Neural cell (in vitro differentiated cells): ENCODE data around the gene PLOD3. TPM values are rescaled to one million over a fixed set of nuclear protein-coding genes. Genes with fewer than 3 reads are reported as not detected.

Experiments used
- H2AFZ ChIP-seq: fragments of 200-600, 300-800 bp; sonication (generic), shearing (Covaris generic); 2 replicates; pipeline ENCODE4 v1.6.0; 2014; ENCODE audit warnings: low read depth, mild to moderate bottlenecking, antibody characterized with exemption, low read length, moderate library complexity
- H3F3A ChIP-seq: fragments of 200-600 bp; shearing (Covaris generic); 2 replicates; pipeline ENCODE4 v1.6.1; 2016; ENCODE audit warnings: mild to moderate bottlenecking, moderate library complexity, mixed read lengths, antibody characterized with exemption, low read length; ENCODE audit not compliant: insufficient read depth, poor library complexity, severe bottlenecking
- H3K27ac ChIP-seq: fragments of 200-600, 300-800 bp; sonication (generic), shearing (Covaris generic); 2 replicates; pipeline ENCODE4 v1.5.1; 2014; ENCODE audit warnings: mild to moderate bottlenecking, low read length, moderate library complexity
- H3K27me3 ChIP-seq: fragments of 300-800, 200-600 bp; sonication (generic), shearing (Covaris generic); 2 replicates; pipeline ENCODE4 v1.6.0; 2014; ENCODE audit warnings: mild to moderate bottlenecking, low read depth, low read length, moderate library complexity; ENCODE audit not compliant: insufficient read depth
- H3K36me3 ChIP-seq: fragments of 300-800, 200-600 bp; sonication (generic), shearing (Covaris generic); 2 replicates; pipeline ENCODE4 v1.5.1; 2014; ENCODE audit warnings: mild to moderate bottlenecking, antibody characterized with exemption, low read length, moderate library complexity; ENCODE audit not compliant: insufficient read depth
- H3K4me2 ChIP-seq: fragments of 300-800, 200-600 bp; sonication (generic), shearing (Covaris generic); 2 replicates; pipeline ENCODE4 v1.6.0; 2014; ENCODE audit warnings: mild to moderate bottlenecking, low read length
- H3K4me3 ChIP-seq: fragments of 300-800, 200-600 bp; sonication (generic), shearing (Covaris generic); 2 replicates; pipeline ENCODE4 v1.5.1; 2014; ENCODE audit warnings: mild to moderate bottlenecking, low read length, moderate library complexity
- H3K79me2 ChIP-seq: fragments of 200-600 bp; shearing (Covaris generic); replicated peaks from 2 replicates; pipeline ENCODE4 v1.6.0; 2014; ENCODE audit warnings: mild to moderate bottlenecking, low read length, moderate library complexity; ENCODE audit not compliant: insufficient read depth
- H3K9ac ChIP-seq: fragments of 300-800, 200-600 bp; sonication (generic), shearing (Covaris generic); 2 replicates; pipeline ENCODE4 v1.6.1; 2016; ENCODE audit warnings: mild to moderate bottlenecking, low read length, mixed read lengths
- H3K9me2 ChIP-seq: fragments of 200-600 bp; shearing (Covaris generic); 2 replicates; pipeline ENCODE4 v1.6.1; 2016; ENCODE audit warnings: mild to moderate bottlenecking, low read length, mixed read lengths; ENCODE audit not compliant: insufficient read depth
- H3K9me3 ChIP-seq: fragments of 200-600, 300-800 bp; sonication (generic), shearing (Covaris generic); 2 replicates; pipeline ENCODE4 v1.6.1; 2016; ENCODE audit warnings: mild to moderate bottlenecking, mixed run types, low read length, moderate library complexity, mixed read lengths
- H4K20me1 ChIP-seq: fragments of 200-600 bp; shearing (Covaris generic); 2 replicates; pipeline ENCODE4 v1.6.1; 2016; ENCODE audit warnings: mild to moderate bottlenecking, mixed run types; ENCODE audit not compliant: insufficient read depth
- EP300 ChIP-seq: fragments of 450-650 bp; conservative IDR thresholded peaks from 2 replicates; pipeline ENCODE4 v1.6.1; 2014; ENCODE audit warnings: antibody characterized with exemption, mild to moderate bottlenecking, moderate library complexity; ENCODE audit not compliant: poor library complexity, severe bottlenecking
- EZH2 ChIP-seq: fragments of 200-600, 300-800 bp; shearing (Covaris generic), sonication (generic); IDR thresholded peaks from 2 replicates; pipeline ENCODE4 v1.6.1; 2014; ENCODE audit warnings: antibody characterized with exemption, low read length, borderline replicate concordance, mild to moderate bottlenecking; ENCODE audit not compliant: insufficient read depth, poor library complexity, severe bottlenecking
- MXI1 ChIP-seq: fragments of 450-650 bp; conservative IDR thresholded peaks from 2 replicates; pipeline ENCODE4 v1.6.1; 2014; ENCODE audit warnings: antibody characterized with exemption, mild to moderate bottlenecking; ENCODE audit not compliant: poor library complexity, severe bottlenecking
- POLR2AphosphoS5 ChIP-seq: IDR thresholded peaks from 2 replicates; pipeline ENCODE4 v1.6.1; 2012
- RAD21 ChIP-seq: fragments of 450-650 bp; conservative IDR thresholded peaks from 2 replicates; pipeline ENCODE4 v1.6.1; 2014; ENCODE audit warnings: antibody characterized with exemption, mild to moderate bottlenecking, moderate library complexity
- SMC3 ChIP-seq: fragments of 450-650 bp; conservative IDR thresholded peaks from 2 replicates; pipeline ENCODE4 v1.6.1; 2014; ENCODE audit warnings: antibody characterized with exemption, mild to moderate bottlenecking, moderate library complexity; ENCODE audit not compliant: poor library complexity
- TAF1 ChIP-seq: IDR thresholded peaks from 2 replicates; pipeline ENCODE4 v1.6.1; 2012; ENCODE audit warnings: low read depth
- polyA plus RNA-seq: library from polyadenylated mRNA; depleted of rRNA; stranded (reverse); fragments of >200 nt; gene quantifications from 2 replicates; pipeline ENCODE4 v1.2.3, GENCODE V29; 2014
- TF ChIP-seq, protein P1 (sequence below): IDR thresholded peaks from 2 replicates; pipeline ENCODE4 v1.6.1; 2012; ENCODE audit warnings: borderline replicate concordance
- TF ChIP-seq, protein P2 (sequence below): fragments of 450-650 bp; IDR thresholded peaks from 2 replicates; pipeline ENCODE4 v1.5.1; 2014; ENCODE audit warnings: antibody characterized with exemption, mild to moderate bottlenecking, moderate library complexity; ENCODE audit not compliant: poor library complexity, severe bottlenecking

Gene PLOD3
- polyA plus RNA-seq, 1 donor from 2014 or later: 19.2 TPM

DNA sequence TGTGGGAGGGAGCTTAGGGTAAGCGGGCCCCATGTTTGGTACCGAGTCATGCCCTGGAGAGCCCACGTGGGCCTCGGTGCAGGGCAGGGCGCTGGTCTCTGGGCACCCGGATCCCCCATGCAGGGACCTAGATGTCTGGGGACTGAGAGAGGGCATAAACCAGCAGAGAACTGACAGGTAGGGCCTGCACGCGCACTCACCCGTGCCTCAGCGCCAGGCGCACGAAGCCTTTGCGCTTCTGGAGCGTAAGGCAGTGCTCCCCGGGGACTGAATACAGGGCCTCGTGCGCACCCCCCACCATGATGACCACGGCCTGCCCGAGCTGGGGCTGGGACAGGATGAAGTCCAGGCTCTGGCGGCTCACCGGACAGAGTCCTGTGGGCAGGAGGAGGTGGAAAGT, 19.4 kb downstream of the PLOD3 start:
- TF ChIP-seq, protein P1, sequence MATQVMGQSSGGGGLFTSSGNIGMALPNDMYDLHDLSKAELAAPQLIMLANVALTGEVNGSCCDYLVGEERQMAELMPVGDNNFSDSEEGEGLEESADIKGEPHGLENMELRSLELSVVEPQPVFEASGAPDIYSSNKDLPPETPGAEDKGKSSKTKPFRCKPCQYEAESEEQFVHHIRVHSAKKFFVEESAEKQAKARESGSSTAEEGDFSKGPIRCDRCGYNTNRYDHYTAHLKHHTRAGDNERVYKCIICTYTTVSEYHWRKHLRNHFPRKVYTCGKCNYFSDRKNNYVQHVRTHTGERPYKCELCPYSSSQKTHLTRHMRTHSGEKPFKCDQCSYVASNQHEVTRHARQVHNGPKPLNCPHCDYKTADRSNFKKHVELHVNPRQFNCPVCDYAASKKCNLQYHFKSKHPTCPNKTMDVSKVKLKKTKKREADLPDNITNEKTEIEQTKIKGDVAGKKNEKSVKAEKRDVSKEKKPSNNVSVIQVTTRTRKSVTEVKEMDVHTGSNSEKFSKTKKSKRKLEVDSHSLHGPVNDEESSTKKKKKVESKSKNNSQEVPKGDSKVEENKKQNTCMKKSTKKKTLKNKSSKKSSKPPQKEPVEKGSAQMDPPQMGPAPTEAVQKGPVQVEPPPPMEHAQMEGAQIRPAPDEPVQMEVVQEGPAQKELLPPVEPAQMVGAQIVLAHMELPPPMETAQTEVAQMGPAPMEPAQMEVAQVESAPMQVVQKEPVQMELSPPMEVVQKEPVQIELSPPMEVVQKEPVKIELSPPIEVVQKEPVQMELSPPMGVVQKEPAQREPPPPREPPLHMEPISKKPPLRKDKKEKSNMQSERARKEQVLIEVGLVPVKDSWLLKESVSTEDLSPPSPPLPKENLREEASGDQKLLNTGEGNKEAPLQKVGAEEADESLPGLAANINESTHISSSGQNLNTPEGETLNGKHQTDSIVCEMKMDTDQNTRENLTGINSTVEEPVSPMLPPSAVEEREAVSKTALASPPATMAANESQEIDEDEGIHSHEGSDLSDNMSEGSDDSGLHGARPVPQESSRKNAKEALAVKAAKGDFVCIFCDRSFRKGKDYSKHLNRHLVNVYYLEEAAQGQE: no peak
- TF ChIP-seq POLR2AphosphoS5 (no peak), RAD21 (no peak), MXI1 (no peak), EP300 (no peak), EZH2 (no peak), TAF1 (no peak), SMC3 (no peak)
- TF ChIP-seq, protein P2, sequence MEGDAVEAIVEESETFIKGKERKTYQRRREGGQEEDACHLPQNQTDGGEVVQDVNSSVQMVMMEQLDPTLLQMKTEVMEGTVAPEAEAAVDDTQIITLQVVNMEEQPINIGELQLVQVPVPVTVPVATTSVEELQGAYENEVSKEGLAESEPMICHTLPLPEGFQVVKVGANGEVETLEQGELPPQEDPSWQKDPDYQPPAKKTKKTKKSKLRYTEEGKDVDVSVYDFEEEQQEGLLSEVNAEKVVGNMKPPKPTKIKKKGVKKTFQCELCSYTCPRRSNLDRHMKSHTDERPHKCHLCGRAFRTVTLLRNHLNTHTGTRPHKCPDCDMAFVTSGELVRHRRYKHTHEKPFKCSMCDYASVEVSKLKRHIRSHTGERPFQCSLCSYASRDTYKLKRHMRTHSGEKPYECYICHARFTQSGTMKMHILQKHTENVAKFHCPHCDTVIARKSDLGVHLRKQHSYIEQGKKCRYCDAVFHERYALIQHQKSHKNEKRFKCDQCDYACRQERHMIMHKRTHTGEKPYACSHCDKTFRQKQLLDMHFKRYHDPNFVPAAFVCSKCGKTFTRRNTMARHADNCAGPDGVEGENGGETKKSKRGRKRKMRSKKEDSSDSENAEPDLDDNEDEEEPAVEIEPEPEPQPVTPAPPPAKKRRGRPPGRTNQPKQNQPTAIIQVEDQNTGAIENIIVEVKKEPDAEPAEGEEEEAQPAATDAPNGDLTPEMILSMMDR: no peak
- Histone ChIP-seq H3K79me2 (no peaks in the 10 kb centered on the region), H3K9me3 (no peaks in the 10 kb centered on the region), H3K4me3 (no peak overlapping the region), H3K9me2 (no peaks in the 10 kb centered on the region), H3K27ac (no peak overlapping the region), H3K27me3 (peaks cover 26% of the 10 kb centered on the region), H2AFZ (no peak overlapping the region), H3K36me3 (no peaks in the 10 kb centered on the region), H3K9ac (no peak overlapping the region), H4K20me1 (no peaks in the 10 kb centered on the region), H3K4me2 (no peak overlapping the region), H3F3A (no peaks in the 10 kb centered on the region)

DNA sequence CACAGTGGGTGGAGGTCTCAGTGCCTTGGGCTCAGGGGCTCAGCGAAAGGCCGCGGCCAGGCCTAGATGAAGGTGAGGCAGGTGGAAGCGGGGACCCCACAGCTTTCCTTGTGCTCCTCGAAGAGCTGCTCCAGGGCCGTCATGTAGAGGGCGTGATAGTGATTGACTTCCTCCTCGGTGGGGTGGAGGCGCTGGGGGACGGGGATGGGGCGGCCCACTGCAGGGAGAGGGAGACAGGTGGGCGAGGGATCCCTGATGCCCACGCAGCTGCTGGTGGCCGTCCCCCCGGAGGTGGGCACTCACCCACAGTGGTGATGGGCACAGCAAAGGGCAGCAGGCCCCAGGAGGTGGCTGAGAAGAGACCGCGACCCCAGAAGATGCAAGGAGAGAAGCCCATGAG, 21.5 kb downstream of the PLOD3 start:
- H3K36me3 ChIP-seq: no peaks in the 10 kb centered on the region
- no peaks in the 10 kb centered on the region for H4K20me1 ChIP-seq
- H3K9me3 ChIP-seq: no peaks in the 10 kb centered on the region
- no peak overlapping the region for H3K9ac ChIP-seq
- no peak overlapping the region for H2AFZ ChIP-seq
- H3K27ac ChIP-seq: no peak overlapping the region
- H3K9me2 ChIP-seq: no peaks in the 10 kb centered on the region
- no peaks in the 10 kb centered on the region for H3F3A ChIP-seq
- no peak overlapping the region for H3K4me2 ChIP-seq
- H3K4me3 ChIP-seq: no peak overlapping the region
- no peaks in the 10 kb centered on the region for H3K79me2 ChIP-seq
- TF ChIP-seq EZH2 (no peak), SMC3 (no peak), RAD21 (no peak), TAF1 (no peak), EP300 (no peak), POLR2AphosphoS5 (no peak), MXI1 (no peak)
- TF ChIP-seq, protein P2: no peak
- TF ChIP-seq, protein P1: no peak
- peaks cover 5% of the 10 kb centered on the region for H3K27me3 ChIP-seq
